ENCODE results near the gene CAV2. TPM values are rescaled to one million over a fixed set of nuclear protein-coding genes. Genes with fewer than 3 reads are reported as not detected.

Gene CAV2
- total RNA-seq, 1 donor from 2014 or later = 86.8 TPM

- Mint-ChIP-seq H3K27ac (ENCODE audit: unreplicated experiment) (peak overlapping the region; percentile 84), H3K4me1 (ENCODE audit: unreplicated experiment) (peaks cover 58% of the 10 kb centered on the region), H3K27me3 (ENCODE audit: unreplicated experiment) (no peaks in the 10 kb centered on the region), H3K36me3 (ENCODE audit: unreplicated experiment) (peaks cover 34% of the 10 kb centered on the region), H3K4me3 (ENCODE audit: unreplicated experiment) (no peak overlapping the region), H3K9me3 (ENCODE audit: unreplicated experiment) (no peaks in the 10 kb centered on the region)
- no peak for TF ChIP-seq CTCF (IDR thresholded peaks at IDR 0.05)
- no peak for DNase-seq (ENCODE audit: extremely low spot score, unreplicated experiment)
Observed at GRCh38 chr7:116554436-116554835, 54.9 kb downstream of the CAV2 start.

GRCh38 chr7:116554911-116555310 lies 55.4 kb downstream of the CAV2 start:
- Mint-ChIP-seq H3K27me3 (ENCODE audit: unreplicated experiment) (no peaks in the 10 kb centered on the region), H3K9me3 (ENCODE audit: unreplicated experiment) (no peaks in the 10 kb centered on the region), H3K27ac (ENCODE audit: unreplicated experiment) (peak overlapping the region; percentile 84), H3K36me3 (ENCODE audit: unreplicated experiment) (peaks cover 35% of the 10 kb centered on the region), H3K4me3 (ENCODE audit: unreplicated experiment) (no peak overlapping the region), H3K4me1 (ENCODE audit: unreplicated experiment) (peaks cover 60% of the 10 kb centered on the region)
- DNase-seq (ENCODE audit: extremely low spot score, unreplicated experiment) = no peak
- TF ChIP-seq CTCF (IDR thresholded peaks at IDR 0.05) = no peak

GRCh38 chr7:116557066-116557585 lies 57.6 kb downstream of the CAV2 start:
- Mint-ChIP-seq H3K36me3 (ENCODE audit: unreplicated experiment) (peaks cover 46% of the 10 kb centered on the region), H3K27me3 (ENCODE audit: unreplicated experiment) (no peaks in the 10 kb centered on the region), H3K9me3 (ENCODE audit: unreplicated experiment) (no peaks in the 10 kb centered on the region), H3K4me1 (ENCODE audit: unreplicated experiment) (peaks cover 71% of the 10 kb centered on the region), H3K27ac (ENCODE audit: unreplicated experiment) (peak overlapping the region; percentile 29), H3K4me3 (ENCODE audit: unreplicated experiment) (no peak overlapping the region)
- no peak for TF ChIP-seq CTCF (IDR thresholded peaks at IDR 0.05)
- DNase-seq (ENCODE audit: extremely low spot score, unreplicated experiment) = no peak

GRCh38 chr7:116557901-116558300 lies 58.4 kb downstream of the CAV2 start:
- Mint-ChIP-seq H3K36me3 (ENCODE audit: unreplicated experiment) (peaks cover 43% of the 10 kb centered on the region), H3K4me3 (ENCODE audit: unreplicated experiment) (no peak overlapping the region), H3K9me3 (ENCODE audit: unreplicated experiment) (no peaks in the 10 kb centered on the region), H3K27ac (ENCODE audit: unreplicated experiment) (peak overlapping the region; percentile 29), H3K27me3 (ENCODE audit: unreplicated experiment) (no peaks in the 10 kb centered on the region), H3K4me1 (ENCODE audit: unreplicated experiment) (peaks cover 66% of the 10 kb centered on the region)
- DNase-seq (ENCODE audit: extremely low spot score, unreplicated experiment) = no peak
- TF ChIP-seq CTCF (IDR thresholded peaks at IDR 0.05) = no peak

Other genes with a start within 250 kb of the CAV2 start
- gene CAV1, start 25.3 kb downstream of the CAV2 start, total RNA-seq = 492 and 502 TPM in 2 replicates
- 55.4 and 59.4 TPM in 2 replicates for gene MET, start 172.5 kb downstream of the CAV2 start, total RNA-seq